ENCODE results near the gene MDM2.

- TF ChIP-seq CTCF (IDR thresholded peaks at IDR 0.05), result no peak
- TF ChIP-seq POLR2A (IDR thresholded peaks at IDR 0.05), result no peak
Observed at GRCh38 chr12:68824131-68824530, 16.2 kb downstream of the MDM2 start.
